Natural killer cell (primary cell): ENCODE data around the gene TBL3. TPM values are rescaled to one million over a fixed set of nuclear protein-coding genes. Genes with fewer than 3 reads are reported as not detected.

Experiments
- ATAC-seq, 3 donors: fragments of 150-1000 bp in 2 of 3; fragments of 200-7000 bp in 1 of 3; cut with Tn5 transposase; 1 replicate in 1 of 3; 2 replicates in 2 of 3; pipeline ENCODE4 v1.10.0; 2021; ENCODE audit warnings: mild to moderate bottlenecking in 2 of 3, moderate library complexity in 2 of 3
- DNase-seq, 2 donors: peaks; one replicate each; pipeline versions ENCODE4 v3.0.0 to v3.0.0-alpha.2; 2013 to 2021; ENCODE audit warnings: mixed read lengths in 1 of 2
- H3K27ac ChIP-seq: one replicate; pipeline ENCODE4 v1.5.1; 2013; ENCODE audit warnings: mild to moderate bottlenecking, low read length
- H3K27me3 ChIP-seq: one replicate; pipeline ENCODE4 v1.6.1; 2013; ENCODE audit warnings: low read length; ENCODE audit not compliant: control insufficient read depth, insufficient read depth
- H3K36me3 ChIP-seq: one replicate; pipeline ENCODE4 v1.6.1; 2013; ENCODE audit warnings: low read length; ENCODE audit not compliant: control insufficient read depth, insufficient read depth
- H3K4me1 ChIP-seq: one replicate; pipeline ENCODE4 v1.6.1; 2013; ENCODE audit warnings: low read length; ENCODE audit not compliant: control insufficient read depth, insufficient read depth
- H3K4me3 ChIP-seq: one replicate; pipeline ENCODE4 v1.5.1; 2013; ENCODE audit warnings: low read length
- H3K9me3 ChIP-seq: one replicate; pipeline ENCODE4 v1.6.1; 2013; ENCODE audit warnings: low read length; ENCODE audit not compliant: control insufficient read depth, insufficient read depth
- H3K27ac Mint-ChIP-seq, 2 donors: one replicate each; pipeline ENCODE4 v1.8.0; 2022; ENCODE audit warnings: mild to moderate bottlenecking in 2 of 2, mixed read lengths in 2 of 2, moderate library complexity in 1 of 2
- H3K27me3 Mint-ChIP-seq, 2 donors: one replicate each; pipeline ENCODE4 v1.8.0; 2022; ENCODE audit warnings: low read depth in 2 of 2, mixed read lengths in 2 of 2
- H3K36me3 Mint-ChIP-seq: one replicate; pipeline ENCODE4 v1.8.0; 2022; ENCODE audit warnings: mixed read lengths
- H3K4me1 Mint-ChIP-seq, 2 donors: one replicate each; pipeline ENCODE4 v1.8.0; 2022; ENCODE audit warnings: mixed read lengths in 2 of 2
- H3K4me3 Mint-ChIP-seq: one replicate; pipeline ENCODE4 v1.8.0; 2022; ENCODE audit warnings: mild to moderate bottlenecking, moderate library complexity, mixed read lengths
- H3K9me3 Mint-ChIP-seq, 2 donors: one replicate each; pipeline ENCODE4 v1.8.0; 2022; ENCODE audit warnings: mixed read lengths in 2 of 2
- CTCF ChIP-seq: fragments of 200-600 bp; IDR thresholded peaks from one replicate; pipeline ENCODE4 v1.8.0; 2022; ENCODE audit warnings: antibody characterized with exemption
- WGBS: methylation state at CpG from one replicate; pipeline ENCODE4 v1.1.7; 2013; ENCODE audit warnings: missing lambda C conversion rate; ENCODE audit not compliant: insufficient coverage; 5-methylcytosine and 5-hydroxymethylcytosine counted together
- intact Hi-C: fragments of 100-400 bp; cut with micrococcal nuclease; formaldehyde crosslinking; loops from one replicate; pipeline ENCODE4 v1.14.2; 2022
- total RNA-seq, 4 donors: library from RNA; stranded (reverse); fragments of 120-200 nt in 1 of 4; gene quantifications; one replicate each; pipeline versions ENCODE4 v1.2.3 to v1.2.4, GENCODE V29; 2013 to 2022

TBL3 gene
- total RNA-seq, 3 donors from 2014 or later (not counting 1 experiment from before 2014, with no cell fraction given): 25.1 to 28.9 (median 28.1) TPM

GRCh38 chr16:1942810-1943726, 28.8 kb upstream of the TBL3 start, which contains the start of gene MSRB1:
TSS of gene MSRB1 (minus strand) at chr16:1943199. CDS start at chr16:1943156, 43 bp downstream.
- H3K4me1 ChIP-seq: peaks cover 27% of the 10 kb centered on the region
- H3K36me3 ChIP-seq: peaks cover 14% of the 10 kb centered on the region
- H3K9me3 ChIP-seq: no peaks in the 10 kb centered on the region
- peaks cover 6 to 24% of the 10 kb centered on the region in 2 donors for H3K4me1 Mint-ChIP-seq
- H3K27me3 Mint-ChIP-seq: no peaks in the 10 kb centered on the region
- peak within 1 kb of the TSS; percentile 74 for H3K4me3 ChIP-seq
- DNase-seq (peak; percentile 98 to 100), ATAC-seq (peak; percentile 98 to 99 (median 98))
- intact Hi-C loops: no loop called here
- peak within 1 kb of the TSS; percentile 55 for H3K27ac ChIP-seq
- no peak for TF ChIP-seq CTCF
- H3K27me3 ChIP-seq: no peaks in the 10 kb centered on the region
- H3K36me3 Mint-ChIP-seq: no peaks in the 10 kb centered on the region
- 1% methylated on average over 74 of the region's 77 CpGs for WGBS
- H3K4me3 Mint-ChIP-seq: peak within 1 kb of the TSS; percentile 90
- peak within 1 kb of the TSS; percentile 74 to 91 for H3K27ac Mint-ChIP-seq
- H3K9me3 Mint-ChIP-seq: no peaks in the 10 kb centered on the region

GRCh38 chr16:1944612-1945199, 27.1 kb upstream of the TBL3 start:
- H3K36me3 Mint-ChIP-seq: no peaks in the 10 kb centered on the region
- Histone ChIP-seq H3K4me3 (no peak overlapping the region), H3K27ac (no peak overlapping the region), H3K9me3 (no peaks in the 10 kb centered on the region), H3K27me3 (no peaks in the 10 kb centered on the region), H3K4me1 (peaks cover 27% of the 10 kb centered on the region), H3K36me3 (no peaks in the 10 kb centered on the region)
- H3K27ac Mint-ChIP-seq: peak overlapping the region; percentile 74 to 91
- intact Hi-C loops: no loop called here
- H3K27me3 Mint-ChIP-seq: no peaks in the 10 kb centered on the region
- DNase-seq: no peak
- H3K4me1 Mint-ChIP-seq: peaks cover 6 to 24% of the 10 kb centered on the region in 2 donors
- peak overlapping the region; percentile 75 for H3K4me3 Mint-ChIP-seq
- H3K9me3 Mint-ChIP-seq: no peaks in the 10 kb centered on the region
- no peak for ATAC-seq
- no peak for TF ChIP-seq CTCF
- WGBS: 94% methylated on average over 18 of the region's 21 CpGs

- TF ChIP-seq CTCF: no peak
- no peak for DNase-seq
- Histone ChIP-seq H3K27me3 (no peaks in the 10 kb centered on the region), H3K9me3 (no peaks in the 10 kb centered on the region), H3K4me3 (no peak overlapping the region), H3K4me1 (peaks cover 26% of the 10 kb centered on the region), H3K36me3 (no peaks in the 10 kb centered on the region), H3K27ac (no peak overlapping the region)
- intact Hi-C loops: no loop called here
- 86% methylated on average over 19 of the region's 19 CpGs for WGBS
- ATAC-seq: no peak
- no peaks in the 10 kb centered on the region for H3K36me3 Mint-ChIP-seq
- no peak overlapping the region for H3K4me3 Mint-ChIP-seq
- H3K4me1 Mint-ChIP-seq: peaks cover 6 to 24% of the 10 kb centered on the region in 2 donors
- H3K27me3 Mint-ChIP-seq: no peaks in the 10 kb centered on the region
- H3K9me3 Mint-ChIP-seq: no peaks in the 10 kb centered on the region
- no peak overlapping the region for H3K27ac Mint-ChIP-seq
These were observed 26.1 kb upstream of the TBL3 start for GRCh38 chr16:1945559-1946391.
